Measurements from ENCODE around the gene NTHL1.

NTHL1 gene

GRCh38 chr16:2047330-2048115, at the start of gene NTHL1, which contains the start of gene TSC2:
Gene NTHL1, minus strand, starts transcription at chr16:2047834. Its CDS starts 11 bp downstream, at chr16:2047823.
Gene TSC2, plus strand, starts transcription at chr16:2047985. Its CDS starts 631 bp downstream, at chr16:2048616.
- peak; percentile 94 to 100 (median 99) for DNase-seq
- intact Hi-C loops (cut with DNase I): no loop called here

DNA sequence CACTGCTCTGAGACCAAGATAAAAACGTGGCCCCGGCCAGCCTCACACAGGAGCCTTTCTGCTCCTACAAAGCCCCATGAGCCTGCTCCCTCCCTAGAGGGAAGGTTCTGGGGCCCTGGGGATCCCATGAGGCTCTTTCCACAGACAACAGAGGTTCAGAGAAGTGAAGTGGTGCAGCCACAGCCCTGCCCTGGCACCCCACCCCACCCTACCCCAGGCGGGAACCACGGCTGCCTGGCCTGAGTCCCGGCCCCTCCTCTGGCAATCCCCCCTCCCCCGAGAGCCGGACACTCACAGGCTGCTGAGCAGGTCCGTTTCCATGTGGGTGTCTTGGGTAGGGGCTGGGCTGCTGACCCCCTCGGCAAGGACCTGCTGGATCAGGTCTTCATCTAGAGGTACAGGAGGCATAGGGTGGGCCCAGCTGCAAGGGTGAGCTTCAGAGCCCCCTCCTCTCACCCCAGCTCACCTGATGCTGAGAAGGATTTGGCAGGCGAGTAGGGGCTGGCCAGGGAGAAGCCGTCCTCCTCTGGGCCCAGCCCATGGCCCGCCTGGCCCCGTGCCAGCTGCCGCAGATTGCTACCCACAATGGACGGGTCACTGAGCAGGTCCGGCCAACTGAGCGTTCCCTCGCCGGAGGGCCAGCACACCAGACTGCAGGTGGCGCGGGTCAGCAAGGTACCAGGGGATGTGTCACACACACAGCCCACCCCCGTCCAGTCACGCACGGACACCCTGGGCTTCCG, 49.4 kb upstream of the NTHL1 start:
- intact Hi-C loops (cut with DNase I): no loop called here
- DNase-seq: peak in 3 of 42 donors; percentile 16 to 32 (median 32)

- DNase-seq: peak in 1 of 42 donors; percentile 30
- intact Hi-C loops (cut with DNase I): no loop called here
Observed at GRCh38 chr16:2095918-2096582, 48.4 kb upstream of the NTHL1 start.

- no peak for DNase-seq
- intact Hi-C loops (cut with DNase I): no loop called here
Observed at GRCh38 chr16:2095315-2095853, 47.8 kb upstream of the NTHL1 start.

- intact Hi-C loops (cut with DNase I): no loop called here
- no peak for DNase-seq
Observed at GRCh38 chr16:2093793-2094192, 46.2 kb upstream of the NTHL1 start.

GRCh38 chr16:2092866-2093265, 45.2 kb upstream of the NTHL1 start:
- no peak for DNase-seq
- intact Hi-C loops (cut with DNase I): no loop called here

DNA sequence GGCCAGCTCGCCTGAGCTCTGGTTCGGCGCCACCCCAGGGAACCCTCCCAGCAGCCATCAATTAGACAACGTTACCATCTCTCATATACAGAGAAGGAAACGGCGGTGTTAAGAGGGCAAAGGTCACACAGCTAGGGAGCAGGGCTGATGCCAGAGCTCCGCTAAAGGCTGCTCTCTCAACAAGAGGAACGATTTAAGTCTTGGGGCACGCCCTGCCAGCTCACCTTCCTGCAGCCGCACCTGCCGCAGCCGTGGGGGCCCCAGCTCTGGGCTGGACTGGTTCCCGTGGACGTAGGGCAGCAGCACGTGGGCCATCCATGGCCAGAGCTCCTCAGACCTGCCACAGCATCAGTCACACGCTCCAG, 44.6 kb upstream of the NTHL1 start:
- intact Hi-C loops (cut with DNase I): no loop called here
- DNase-seq: no peak

GRCh38 chr16:2091547-2092255, 44.1 kb upstream of the NTHL1 start:
- DNase-seq: no peak
- intact Hi-C loops (cut with DNase I): no loop called here

- intact Hi-C loops (cut with DNase I): no loop called here
- peak in 10 of 42 donors; percentile 14 to 55 (median 42) for DNase-seq
Observed at GRCh38 chr16:2090777-2091546, 43.3 kb upstream of the NTHL1 start.

GRCh38 chr16:2090481-2090776, 42.8 kb upstream of the NTHL1 start:
- intact Hi-C loops (cut with DNase I): no loop called here
- peak in 15 of 42 donors; percentile 11 to 56 (median 38) for DNase-seq

GRCh38 chr16:2089706-2090480, 42.3 kb upstream of the NTHL1 start:
- DNase-seq: peak in 9 of 42 donors; percentile 10 to 50 (median 38)
- intact Hi-C loops (cut with DNase I): no loop called here

DNA sequence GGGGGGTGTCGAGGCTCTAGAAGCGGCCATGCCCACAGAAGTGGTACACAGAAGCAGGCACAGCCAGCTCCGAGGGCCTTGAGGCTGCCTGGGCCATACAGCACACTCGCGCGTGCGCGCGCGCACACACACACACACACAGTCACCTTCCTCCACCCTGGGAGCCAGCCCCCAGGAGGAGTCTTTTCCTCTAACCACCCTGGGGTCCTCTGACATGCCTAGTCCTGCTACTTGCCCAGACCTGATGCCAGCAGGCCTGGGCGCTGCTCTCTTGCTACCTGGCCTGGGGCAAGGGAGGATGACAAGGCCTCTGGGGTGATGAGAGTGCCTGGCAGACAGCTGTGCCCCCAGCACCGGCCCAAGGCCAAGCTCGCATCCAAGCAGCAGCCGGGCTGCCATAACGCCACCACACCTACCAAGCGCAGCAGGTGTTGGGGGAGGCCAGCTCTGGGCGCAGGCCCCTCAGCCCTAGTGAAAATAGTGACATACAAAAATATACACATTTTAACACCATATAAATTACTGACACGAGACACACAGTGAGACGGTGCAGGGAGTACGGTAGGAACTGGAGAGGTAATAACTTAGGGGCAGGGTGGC, 41.2 kb upstream of the NTHL1 start:
- intact Hi-C loops (cut with DNase I): no loop called here
- no peak for DNase-seq

DNA sequence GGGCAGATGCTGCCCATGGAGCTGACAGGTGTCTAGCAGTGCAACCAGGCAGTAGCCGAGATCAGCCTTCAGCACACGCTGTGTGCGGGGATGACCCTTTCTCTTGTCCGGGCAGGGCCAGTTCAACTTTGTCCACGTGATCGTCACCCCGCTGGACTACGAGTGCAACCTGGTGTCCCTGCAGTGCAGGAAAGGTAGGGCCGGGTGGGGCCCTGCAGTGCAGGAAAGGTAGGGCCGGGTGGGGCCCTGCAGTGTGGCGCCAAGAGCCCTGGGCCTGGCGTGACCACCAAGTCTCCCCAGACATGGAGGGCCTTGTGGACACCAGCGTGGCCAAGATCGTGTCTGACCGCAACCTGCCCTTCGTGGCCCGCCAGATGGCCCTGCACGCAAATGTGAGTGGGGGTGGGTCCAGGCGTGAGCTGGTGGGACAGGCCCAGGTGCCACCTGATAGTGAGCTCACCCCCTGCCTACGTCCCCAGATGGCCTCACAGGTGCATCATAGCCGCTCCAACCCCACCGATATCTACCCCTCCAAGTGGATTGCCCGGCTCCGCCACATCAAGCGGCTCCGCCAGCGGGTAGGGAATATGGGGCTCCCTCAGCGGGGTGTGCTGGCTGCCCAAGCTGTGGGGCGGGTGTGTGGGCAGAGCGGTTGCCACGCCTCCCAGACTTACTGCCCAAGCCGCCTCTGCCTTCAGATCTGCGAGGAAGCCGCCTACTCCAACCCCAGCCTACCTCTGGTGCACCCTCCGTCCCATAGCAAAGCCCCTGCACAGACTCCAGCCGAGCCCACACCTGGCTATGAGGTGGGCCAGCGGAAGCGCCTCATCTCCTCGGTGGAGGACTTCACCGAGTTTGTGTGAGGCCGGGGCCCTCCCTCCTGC, 40.4 kb upstream of the NTHL1 start:
- DNase-seq: peak in 3 of 42 donors; percentile 24 to 37 (median 24)
- intact Hi-C loops (cut with DNase I): no loop called here

- DNase-seq: no peak
- intact Hi-C loops (cut with DNase I): no loop called here
Observed at GRCh38 chr16:2086812-2087747, 39.4 kb upstream of the NTHL1 start.

DNA sequence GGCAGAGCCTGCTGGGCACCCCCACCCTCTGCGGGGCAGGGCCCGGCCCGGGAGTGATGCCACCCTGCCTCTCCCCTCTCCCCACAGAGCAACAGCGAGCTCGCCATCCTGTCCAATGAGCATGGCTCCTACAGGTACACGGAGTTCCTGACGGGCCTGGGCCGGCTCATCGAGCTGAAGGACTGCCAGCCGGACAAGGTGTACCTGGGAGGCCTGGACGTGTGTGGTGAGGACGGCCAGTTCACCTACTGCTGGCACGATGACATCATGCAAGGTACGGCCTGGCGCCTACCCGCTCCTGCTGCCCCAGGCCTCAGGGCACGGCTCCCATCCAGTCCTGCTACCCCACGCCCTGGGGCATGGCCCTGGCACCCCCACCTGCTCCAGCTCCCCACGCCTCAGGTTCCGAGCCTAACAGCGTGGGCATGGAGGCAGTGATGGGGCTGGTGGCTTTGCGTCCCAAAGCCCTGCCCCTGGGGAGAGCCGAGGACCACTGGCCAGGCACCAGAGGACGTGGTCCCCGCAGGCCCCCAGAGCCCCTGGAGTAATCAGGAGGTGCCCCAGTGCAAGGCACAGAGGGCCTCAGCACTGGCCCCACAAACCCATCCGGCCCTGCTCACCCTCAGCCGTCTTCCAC, 38.6 kb upstream of the NTHL1 start:
- DNase-seq: no peak
- intact Hi-C loops (cut with DNase I): no loop called here
